Panc1 (cell line): ENCODE measurements around the gene ZBED6.

Experiments
- POLR2AphosphoS5 ChIP-seq: IDR thresholded peaks from 2 replicates; pipeline ENCODE4 v1.6.1; 2012; ENCODE audit warnings: mild to moderate bottlenecking, low read depth, low read length, moderate library complexity
- SIN3A ChIP-seq: IDR thresholded peaks from 2 replicates; pipeline ENCODE4 v1.6.1; 2012; ENCODE audit warnings: low read depth, mild to moderate bottlenecking, low read length, moderate library complexity, borderline replicate concordance; ENCODE audit not compliant: insufficient read depth
- TF ChIP-seq, protein P1 (sequence below): fragments of 450-650 bp; IDR thresholded peaks from 2 replicates; pipeline ENCODE4 v1.5.1; 2017; ENCODE audit warnings: mild to moderate bottlenecking
- TF ChIP-seq, protein P2 (sequence below), 2 experiments: IDR thresholded peaks; 2 replicates each; pipeline ENCODE4 v1.6.1; 2011 to 2012; ENCODE audit warnings: low read depth in 2 of 2, control low read depth in 1 of 2, low read length in 1 of 2, mild to moderate bottlenecking in 1 of 2, moderate library complexity in 1 of 2; ENCODE audit not compliant: insufficient read depth in 1 of 2

DNA sequence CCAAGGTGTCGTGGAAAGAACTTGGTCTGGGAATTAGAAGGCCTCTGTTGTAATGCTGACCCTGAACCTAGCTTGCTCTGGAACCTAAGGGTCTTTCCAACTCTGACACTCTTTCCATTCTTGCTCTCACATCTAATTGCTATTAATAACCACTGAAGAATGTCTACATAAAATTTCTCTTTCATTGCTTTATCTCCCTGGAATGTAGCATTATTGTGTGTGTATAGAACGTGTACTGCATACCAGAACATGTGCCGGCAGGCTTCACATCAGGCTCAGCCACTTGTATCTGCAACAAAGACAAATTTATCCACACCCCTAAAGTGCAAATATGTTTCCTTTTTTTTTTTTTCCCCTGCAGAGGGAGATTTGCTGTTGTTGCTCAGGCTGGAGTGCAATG lies 44.4 kb upstream of the ZBED6 start:
- TF ChIP-seq, protein P1, sequence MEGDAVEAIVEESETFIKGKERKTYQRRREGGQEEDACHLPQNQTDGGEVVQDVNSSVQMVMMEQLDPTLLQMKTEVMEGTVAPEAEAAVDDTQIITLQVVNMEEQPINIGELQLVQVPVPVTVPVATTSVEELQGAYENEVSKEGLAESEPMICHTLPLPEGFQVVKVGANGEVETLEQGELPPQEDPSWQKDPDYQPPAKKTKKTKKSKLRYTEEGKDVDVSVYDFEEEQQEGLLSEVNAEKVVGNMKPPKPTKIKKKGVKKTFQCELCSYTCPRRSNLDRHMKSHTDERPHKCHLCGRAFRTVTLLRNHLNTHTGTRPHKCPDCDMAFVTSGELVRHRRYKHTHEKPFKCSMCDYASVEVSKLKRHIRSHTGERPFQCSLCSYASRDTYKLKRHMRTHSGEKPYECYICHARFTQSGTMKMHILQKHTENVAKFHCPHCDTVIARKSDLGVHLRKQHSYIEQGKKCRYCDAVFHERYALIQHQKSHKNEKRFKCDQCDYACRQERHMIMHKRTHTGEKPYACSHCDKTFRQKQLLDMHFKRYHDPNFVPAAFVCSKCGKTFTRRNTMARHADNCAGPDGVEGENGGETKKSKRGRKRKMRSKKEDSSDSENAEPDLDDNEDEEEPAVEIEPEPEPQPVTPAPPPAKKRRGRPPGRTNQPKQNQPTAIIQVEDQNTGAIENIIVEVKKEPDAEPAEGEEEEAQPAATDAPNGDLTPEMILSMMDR, result no peak
- TF ChIP-seq SIN3A (no peak), POLR2AphosphoS5 (no peak)
- TF ChIP-seq, protein P2, sequence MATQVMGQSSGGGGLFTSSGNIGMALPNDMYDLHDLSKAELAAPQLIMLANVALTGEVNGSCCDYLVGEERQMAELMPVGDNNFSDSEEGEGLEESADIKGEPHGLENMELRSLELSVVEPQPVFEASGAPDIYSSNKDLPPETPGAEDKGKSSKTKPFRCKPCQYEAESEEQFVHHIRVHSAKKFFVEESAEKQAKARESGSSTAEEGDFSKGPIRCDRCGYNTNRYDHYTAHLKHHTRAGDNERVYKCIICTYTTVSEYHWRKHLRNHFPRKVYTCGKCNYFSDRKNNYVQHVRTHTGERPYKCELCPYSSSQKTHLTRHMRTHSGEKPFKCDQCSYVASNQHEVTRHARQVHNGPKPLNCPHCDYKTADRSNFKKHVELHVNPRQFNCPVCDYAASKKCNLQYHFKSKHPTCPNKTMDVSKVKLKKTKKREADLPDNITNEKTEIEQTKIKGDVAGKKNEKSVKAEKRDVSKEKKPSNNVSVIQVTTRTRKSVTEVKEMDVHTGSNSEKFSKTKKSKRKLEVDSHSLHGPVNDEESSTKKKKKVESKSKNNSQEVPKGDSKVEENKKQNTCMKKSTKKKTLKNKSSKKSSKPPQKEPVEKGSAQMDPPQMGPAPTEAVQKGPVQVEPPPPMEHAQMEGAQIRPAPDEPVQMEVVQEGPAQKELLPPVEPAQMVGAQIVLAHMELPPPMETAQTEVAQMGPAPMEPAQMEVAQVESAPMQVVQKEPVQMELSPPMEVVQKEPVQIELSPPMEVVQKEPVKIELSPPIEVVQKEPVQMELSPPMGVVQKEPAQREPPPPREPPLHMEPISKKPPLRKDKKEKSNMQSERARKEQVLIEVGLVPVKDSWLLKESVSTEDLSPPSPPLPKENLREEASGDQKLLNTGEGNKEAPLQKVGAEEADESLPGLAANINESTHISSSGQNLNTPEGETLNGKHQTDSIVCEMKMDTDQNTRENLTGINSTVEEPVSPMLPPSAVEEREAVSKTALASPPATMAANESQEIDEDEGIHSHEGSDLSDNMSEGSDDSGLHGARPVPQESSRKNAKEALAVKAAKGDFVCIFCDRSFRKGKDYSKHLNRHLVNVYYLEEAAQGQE (IDR thresholded peaks at IDR 0.05; ENCODE audit: insufficient read depth in 1 of 2, low read depth in 2 of 2, low read length in 1 of 2), result no peak
